Raji (cell line): ENCODE results near the gene SLAIN2.

Experiments used
- POLR2A ChIP-seq: IDR thresholded peaks from 2 replicates; pipeline ENCODE4 v1.6.1; 2011; ENCODE audit warnings: low read depth, low read length, control low read depth; ENCODE audit not compliant: insufficient read depth

Gene SLAIN2

GRCh38 chr4:48350871-48351270 is 9.5 kb downstream of the SLAIN2 start:
- TF ChIP-seq POLR2A, result no peak

GRCh38 chr4:48352793-48353192 is 11.5 kb downstream of the SLAIN2 start:
- TF ChIP-seq POLR2A, result no peak

- TF ChIP-seq POLR2A, result no peak
Observed at GRCh38 chr4:48356355-48356754, 15.0 kb downstream of the SLAIN2 start.

GRCh38 chr4:48360285-48361011 is 19.1 kb downstream of the SLAIN2 start:
- TF ChIP-seq POLR2A, result no peak

- no peak for TF ChIP-seq POLR2A
Observed at GRCh38 chr4:48361012-48361400, 19.7 kb downstream of the SLAIN2 start.

GRCh38 chr4:48366611-48367010 is 25.3 kb downstream of the SLAIN2 start:
- TF ChIP-seq POLR2A, result no peak

- TF ChIP-seq POLR2A, result no peak
Observed at GRCh38 chr4:48367016-48367415, 25.7 kb downstream of the SLAIN2 start.

- no peak for TF ChIP-seq POLR2A
Observed at GRCh38 chr4:48368389-48368788, 27.1 kb downstream of the SLAIN2 start.

- no peak for TF ChIP-seq POLR2A
Observed at GRCh38 chr4:48369248-48369647, 27.9 kb downstream of the SLAIN2 start.

GRCh38 chr4:48369771-48370170 is 28.4 kb downstream of the SLAIN2 start:
- TF ChIP-seq POLR2A, result no peak

GRCh38 chr4:48370260-48371134 is 29.2 kb downstream of the SLAIN2 start:
- TF ChIP-seq POLR2A, result no peak

- TF ChIP-seq POLR2A, result no peak
Observed at GRCh38 chr4:48372272-48372671, 30.9 kb downstream of the SLAIN2 start.

GRCh38 chr4:48375651-48376304 is 34.4 kb downstream of the SLAIN2 start:
- no peak for TF ChIP-seq POLR2A

- TF ChIP-seq POLR2A, result no peak
Observed at GRCh38 chr4:48379587-48380180, 38.4 kb downstream of the SLAIN2 start.

GRCh38 chr4:48380583-48381167 is 39.3 kb downstream of the SLAIN2 start:
- no peak for TF ChIP-seq POLR2A
